Measurements from ENCODE around the gene LTBP2.

GRCh38 chr14:74490486-74490885 lies 121.6 kb downstream of the LTBP2 start:
- TF ChIP-seq CTCF (CRISPR knock-in tag; IDR thresholded peaks at IDR 0.05) (no peak), ZSCAN31 (CRISPR knock-in tag; IDR thresholded peaks at IDR 0.05; ENCODE audit: low read depth) (no peak), TBL1XR1 (IDR thresholded peaks at IDR 0.05; ENCODE audit: borderline replicate concordance, low read length, partially characterized antibody) (no peak), CEBPB (IDR thresholded peaks at IDR 0.05; ENCODE audit: borderline replicate concordance, low read depth, low read length) (no peak), SRF (IDR thresholded peaks at IDR 0.05; ENCODE audit: low read depth, low read length) (no peak), ZFP36 (IDR thresholded peaks at IDR 0.05; ENCODE audit: borderline replicate concordance, low read depth, low read length, partially characterized antibody) (no peak), ZBTB33 (CRISPR knock-in tag; IDR thresholded peaks at IDR 0.05) (no peak), ZBTB7A (CRISPR knock-in tag; IDR thresholded peaks at IDR 0.05) (no peak), TARDBP (CRISPR knock-in tag; IDR thresholded peaks at IDR 0.05) (no peak)

Measured in HepG2 (cell line).